Measurements from ENCODE around the gene SPOCK1.

DNA sequence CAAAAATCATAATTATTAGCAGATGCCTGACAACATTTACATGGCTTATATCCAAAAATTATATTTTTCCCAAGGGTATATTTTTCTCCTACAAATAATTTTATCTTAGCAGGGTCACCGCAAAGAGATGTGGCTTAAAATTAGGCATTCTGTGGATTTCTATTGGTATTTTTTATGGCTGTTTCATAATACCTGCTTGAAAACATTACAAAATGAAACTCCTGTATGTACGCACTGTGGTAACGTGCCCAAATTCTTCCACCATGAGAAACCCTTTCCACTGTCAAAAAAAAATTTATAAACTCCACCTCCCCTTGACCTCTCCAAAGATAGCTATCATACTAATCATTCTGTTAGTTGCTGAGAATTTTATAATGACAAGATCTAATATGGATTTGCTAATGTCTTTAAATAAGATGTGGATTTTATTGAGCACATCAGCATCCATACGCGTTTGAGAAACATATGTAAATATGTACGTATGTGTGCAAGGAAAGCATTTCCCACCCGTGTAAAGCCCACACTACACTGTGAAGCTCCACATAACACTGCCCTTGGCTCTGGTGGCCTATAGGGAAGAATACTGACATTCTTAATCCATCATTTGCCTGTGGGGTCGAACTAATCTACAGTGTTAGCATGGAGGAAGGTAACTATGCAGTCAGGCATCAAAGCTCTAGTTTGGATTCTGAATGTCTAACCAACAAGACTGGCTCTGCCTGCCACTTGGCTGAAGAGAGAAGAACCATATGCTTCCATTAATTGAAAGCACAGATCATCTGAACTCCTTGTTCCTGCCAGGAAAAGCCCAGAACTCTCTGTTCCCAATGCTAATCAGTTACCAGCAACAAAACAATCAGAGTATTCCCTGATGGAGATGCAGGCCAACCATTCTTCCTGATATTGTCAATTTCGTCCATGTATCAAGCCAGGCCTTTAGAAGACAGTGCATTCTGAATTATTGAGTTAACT is 244.7 kb downstream of the SPOCK1 start:
- TF ChIP-seq, protein P1, sequence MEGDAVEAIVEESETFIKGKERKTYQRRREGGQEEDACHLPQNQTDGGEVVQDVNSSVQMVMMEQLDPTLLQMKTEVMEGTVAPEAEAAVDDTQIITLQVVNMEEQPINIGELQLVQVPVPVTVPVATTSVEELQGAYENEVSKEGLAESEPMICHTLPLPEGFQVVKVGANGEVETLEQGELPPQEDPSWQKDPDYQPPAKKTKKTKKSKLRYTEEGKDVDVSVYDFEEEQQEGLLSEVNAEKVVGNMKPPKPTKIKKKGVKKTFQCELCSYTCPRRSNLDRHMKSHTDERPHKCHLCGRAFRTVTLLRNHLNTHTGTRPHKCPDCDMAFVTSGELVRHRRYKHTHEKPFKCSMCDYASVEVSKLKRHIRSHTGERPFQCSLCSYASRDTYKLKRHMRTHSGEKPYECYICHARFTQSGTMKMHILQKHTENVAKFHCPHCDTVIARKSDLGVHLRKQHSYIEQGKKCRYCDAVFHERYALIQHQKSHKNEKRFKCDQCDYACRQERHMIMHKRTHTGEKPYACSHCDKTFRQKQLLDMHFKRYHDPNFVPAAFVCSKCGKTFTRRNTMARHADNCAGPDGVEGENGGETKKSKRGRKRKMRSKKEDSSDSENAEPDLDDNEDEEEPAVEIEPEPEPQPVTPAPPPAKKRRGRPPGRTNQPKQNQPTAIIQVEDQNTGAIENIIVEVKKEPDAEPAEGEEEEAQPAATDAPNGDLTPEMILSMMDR (IDR thresholded peaks at IDR 0.05 in 8 of 11, conservative IDR thresholded peaks at IDR 0.05 in 3 of 11): no peak
- TF ChIP-seq POLR2AphosphoS5 (IDR thresholded peaks at IDR 0.05): peak in 1 of 3 donors; percentile 12
